GM19351 (cell line): Measurements from ENCODE around the gene RFC4.
"Not testable (repeated sequence)": the region's sequence is repeated elsewhere in the genome, so short reads cannot be mapped to it uniquely, and the experiment has no call there.

ENCODE experiments used
- ATAC-seq: cut with Tn5 transposase; IDR thresholded peaks from one replicate; pipeline ENCODE4 v1.9.1; 2021; ENCODE audit warnings: mild to moderate bottlenecking, moderate library complexity; ENCODE audit not compliant: unreplicated experiment

The RFC4 gene, protein sequence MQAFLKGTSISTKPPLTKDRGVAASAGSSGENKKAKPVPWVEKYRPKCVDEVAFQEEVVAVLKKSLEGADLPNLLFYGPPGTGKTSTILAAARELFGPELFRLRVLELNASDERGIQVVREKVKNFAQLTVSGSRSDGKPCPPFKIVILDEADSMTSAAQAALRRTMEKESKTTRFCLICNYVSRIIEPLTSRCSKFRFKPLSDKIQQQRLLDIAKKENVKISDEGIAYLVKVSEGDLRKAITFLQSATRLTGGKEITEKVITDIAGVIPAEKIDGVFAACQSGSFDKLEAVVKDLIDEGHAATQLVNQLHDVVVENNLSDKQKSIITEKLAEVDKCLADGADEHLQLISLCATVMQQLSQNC

DNA sequence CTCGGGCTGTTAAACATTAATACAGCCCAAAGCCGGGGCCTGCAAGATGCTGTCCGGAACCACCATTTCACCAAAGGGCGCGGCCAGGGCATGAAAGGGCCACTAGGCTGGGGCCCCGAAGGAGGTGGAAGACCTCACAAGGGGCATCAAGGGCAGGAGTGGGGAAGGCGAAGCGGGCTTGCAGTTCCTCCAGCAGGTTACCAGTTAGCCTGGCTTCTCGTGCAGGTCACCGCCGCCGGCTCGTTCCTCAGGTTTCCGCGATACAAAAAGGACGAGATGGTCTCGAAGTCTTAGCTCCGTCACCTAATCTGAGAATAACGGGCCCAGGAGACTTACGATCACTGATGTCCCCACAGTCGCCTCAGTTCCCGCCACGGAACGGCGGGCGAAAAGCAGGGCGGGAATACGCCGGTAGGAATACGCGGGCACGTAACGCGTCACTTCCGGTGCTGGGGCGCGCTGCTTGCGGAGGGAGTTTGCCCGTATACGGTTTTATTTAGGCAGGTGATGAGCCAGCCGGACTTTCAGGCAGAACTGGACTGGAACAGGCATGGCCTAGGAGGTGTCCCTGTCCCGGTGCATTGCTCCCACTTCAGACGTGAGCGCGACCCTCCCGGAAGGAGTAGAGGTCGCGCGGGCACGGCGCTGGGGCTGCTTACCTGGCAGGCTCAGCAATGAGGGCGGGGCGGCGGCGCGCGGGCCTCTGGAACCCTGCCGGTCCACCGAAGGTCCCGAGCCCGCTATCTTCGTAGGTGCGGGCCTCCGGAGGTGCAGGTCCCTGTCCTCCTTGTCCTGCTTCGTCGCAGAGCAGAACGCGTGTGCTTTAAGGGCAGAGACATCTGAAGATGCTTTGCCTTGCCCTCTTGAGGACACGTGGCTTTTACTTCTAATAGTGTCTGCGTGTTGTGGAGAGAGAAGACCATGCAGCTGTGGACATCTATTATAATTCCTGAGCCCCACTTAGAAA, at the start of gene RFC4:
Gene RFC4 (minus strand): TSS at position 394 of the 967 bp plus-strand sequence. CDS start 1,769 bp downstream, outside the sequence.
- peak; percentile 93 for ATAC-seq

DNA sequence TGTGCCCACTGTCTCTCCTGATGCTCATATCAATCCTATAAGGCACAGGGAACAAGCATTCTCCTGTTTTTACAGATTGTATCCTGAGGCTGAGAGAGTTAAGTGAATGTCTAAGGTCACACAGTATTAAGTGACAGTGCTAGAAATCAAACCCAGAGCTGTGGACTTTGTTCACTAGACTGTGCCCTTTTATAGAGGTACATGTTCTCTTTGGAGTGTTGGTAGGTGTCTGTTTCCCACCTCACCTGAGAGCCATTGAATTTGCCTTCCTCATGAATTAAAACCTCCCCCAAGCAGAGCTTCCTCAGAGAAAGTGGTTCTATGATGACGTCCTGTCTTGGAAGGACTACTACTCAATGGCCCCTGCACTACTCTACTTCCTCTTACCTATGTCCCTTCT, 48.7 kb upstream of the RFC4 start:
- no peak for ATAC-seq

DNA sequence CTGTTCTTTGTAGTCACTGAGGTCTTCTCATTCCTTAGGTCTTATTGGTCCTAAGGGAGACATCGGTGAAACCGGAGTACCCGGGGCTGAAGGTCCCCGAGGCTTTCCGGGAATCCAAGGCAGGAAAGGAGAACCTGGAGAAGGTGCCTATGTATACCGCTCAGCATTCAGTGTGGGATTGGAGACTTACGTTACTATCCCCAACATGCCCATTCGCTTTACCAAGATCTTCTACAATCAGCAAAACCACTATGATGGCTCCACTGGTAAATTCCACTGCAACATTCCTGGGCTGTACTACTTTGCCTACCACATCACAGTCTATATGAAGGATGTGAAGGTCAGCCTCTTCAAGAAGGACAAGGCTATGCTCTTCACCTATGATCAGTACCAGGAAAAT, 47.9 kb upstream of the RFC4 start:
- ATAC-seq, result no peak

DNA sequence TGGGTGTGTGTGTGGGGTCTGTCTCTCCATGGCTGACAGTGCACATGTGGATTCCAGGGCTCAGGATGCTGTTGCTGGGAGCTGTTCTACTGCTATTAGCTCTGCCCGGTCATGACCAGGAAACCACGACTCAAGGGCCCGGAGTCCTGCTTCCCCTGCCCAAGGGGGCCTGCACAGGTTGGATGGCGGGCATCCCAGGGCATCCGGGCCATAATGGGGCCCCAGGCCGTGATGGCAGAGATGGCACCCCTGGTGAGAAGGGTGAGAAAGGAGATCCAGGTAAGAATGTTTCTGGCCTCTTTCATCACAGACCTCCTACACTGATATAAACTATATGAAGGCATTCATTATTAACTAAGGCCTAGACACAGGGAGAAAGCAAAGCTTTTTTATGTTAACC, 46.7 kb upstream of the RFC4 start:
- ATAC-seq, result no peak

DNA sequence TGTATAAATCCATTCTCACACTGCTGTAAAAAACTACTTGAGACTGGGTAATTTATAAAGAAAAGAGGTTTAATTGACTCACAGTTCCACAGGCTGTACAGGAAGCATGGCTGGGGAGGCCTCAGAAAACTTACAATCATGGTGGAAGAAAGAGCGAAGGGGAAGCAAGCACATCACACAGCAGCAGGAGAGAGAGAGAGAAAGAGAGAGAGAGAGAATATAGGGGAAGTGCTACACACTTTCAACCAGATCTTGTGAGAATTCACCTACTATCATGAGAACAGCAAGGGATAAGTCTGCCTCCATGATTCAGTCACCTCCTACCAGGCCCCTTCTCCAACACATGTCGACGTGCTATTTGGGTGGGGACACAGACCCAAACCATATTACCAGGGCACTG, 45.6 kb upstream of the RFC4 start:
- not testable (repeated sequence) for ATAC-seq

DNA sequence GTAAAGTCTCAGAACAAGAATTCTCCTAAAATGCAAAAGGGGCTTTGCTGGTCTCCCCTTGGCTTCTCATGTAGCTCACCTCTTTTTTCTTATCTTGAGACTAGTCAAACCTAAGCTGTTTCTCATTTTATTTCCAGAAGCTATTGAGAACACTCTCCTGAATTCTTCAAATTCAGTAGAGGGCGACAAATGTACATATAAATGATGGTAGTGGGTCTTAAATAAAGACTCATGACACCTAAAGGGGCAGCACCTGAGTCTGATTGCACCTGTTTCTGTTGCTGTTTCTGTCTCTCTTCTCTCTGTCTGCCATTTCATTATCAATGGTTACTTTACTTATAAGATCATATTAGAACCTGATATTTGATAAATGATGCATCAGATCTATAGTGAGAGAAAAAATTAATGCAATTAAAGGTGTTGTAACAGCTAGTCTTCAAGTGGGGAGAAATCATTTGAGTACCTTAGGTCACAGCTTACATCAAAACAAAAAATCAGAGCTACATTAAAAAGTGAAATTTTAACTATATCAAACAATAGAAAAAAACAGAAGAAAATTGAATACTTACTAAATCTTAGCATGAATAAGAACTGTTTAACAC, 43.2 kb upstream of the RFC4 start:
- ATAC-seq, result peak; percentile 83

DNA sequence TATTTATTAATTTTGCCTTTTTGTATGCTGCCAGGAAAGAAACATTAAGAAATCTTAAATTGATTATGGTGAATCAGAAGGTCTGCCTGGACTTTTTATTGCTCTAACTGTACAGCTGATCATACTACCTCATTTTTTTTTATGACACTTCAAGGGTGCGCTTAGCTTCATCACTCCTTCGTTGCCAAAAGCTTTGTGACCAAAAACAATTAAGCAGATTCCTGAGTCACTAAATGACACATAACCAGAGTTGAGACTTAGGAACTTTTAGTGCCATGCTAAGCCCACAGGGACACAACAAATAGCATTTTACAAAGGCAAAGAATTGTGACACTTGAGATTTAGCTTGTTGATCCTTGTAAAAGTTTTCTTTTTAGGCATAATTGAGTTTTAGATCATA, 41.2 kb upstream of the RFC4 start:
- no peak for ATAC-seq

DNA sequence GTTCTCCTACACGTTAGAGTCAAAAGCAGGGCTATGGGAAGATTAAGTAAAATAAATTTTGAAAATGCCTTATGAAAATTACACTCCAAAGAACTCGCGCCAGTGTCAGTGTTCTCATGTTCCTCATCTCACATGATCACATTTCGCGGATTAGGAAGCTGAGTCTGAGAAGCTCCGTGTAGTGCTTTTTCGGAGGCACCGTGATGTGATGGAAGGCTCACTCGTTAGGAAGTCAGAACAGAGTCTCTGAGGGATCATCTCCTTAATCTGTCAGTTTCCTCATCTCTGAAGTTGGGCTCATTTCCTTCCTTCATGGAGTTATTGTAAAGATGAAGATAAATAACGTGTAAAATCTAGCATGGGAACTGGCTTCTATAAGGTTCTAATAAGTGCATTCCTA, 39.5 kb upstream of the RFC4 start:
- no peak for ATAC-seq

DNA sequence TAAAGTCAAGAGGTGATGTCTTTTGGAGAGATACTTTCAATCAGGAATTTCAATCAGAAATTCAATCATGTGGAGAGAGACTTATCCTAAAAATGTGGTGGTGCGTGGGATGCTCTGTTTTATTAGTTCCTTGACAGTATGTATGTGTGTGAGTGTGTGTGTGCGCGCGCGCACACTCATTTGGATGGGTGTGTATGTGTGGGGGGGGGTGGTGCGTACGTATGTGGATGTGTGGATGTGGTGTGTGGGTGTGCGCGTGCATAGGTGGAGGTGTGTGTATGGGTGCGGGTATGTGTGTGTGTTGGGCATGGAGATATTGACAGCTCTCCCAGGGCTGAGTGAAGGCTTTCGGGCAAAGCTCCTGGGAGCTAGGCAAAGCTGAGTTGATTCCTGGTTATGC, 38.6 kb upstream of the RFC4 start:
- no peak for ATAC-seq

DNA sequence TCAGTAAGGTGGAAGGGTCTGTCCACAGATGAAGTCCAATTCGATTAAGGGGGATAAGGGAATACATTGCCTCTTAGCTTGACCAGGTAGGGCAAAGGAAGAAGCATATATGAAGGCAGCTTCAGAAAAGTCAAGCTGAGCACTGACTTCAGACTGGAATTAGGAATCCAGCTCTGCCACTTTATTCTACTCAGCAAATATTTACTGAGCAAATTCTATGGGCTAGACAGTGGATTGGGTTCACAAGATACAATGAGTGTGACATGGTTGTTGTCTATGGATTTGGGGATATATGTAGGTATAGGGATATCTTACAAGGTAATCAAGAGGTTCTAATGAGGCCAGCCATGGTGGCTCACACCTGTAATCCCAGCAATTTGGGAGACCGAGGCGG, 36.8 kb upstream of the RFC4 start:
- no peak for ATAC-seq

DNA sequence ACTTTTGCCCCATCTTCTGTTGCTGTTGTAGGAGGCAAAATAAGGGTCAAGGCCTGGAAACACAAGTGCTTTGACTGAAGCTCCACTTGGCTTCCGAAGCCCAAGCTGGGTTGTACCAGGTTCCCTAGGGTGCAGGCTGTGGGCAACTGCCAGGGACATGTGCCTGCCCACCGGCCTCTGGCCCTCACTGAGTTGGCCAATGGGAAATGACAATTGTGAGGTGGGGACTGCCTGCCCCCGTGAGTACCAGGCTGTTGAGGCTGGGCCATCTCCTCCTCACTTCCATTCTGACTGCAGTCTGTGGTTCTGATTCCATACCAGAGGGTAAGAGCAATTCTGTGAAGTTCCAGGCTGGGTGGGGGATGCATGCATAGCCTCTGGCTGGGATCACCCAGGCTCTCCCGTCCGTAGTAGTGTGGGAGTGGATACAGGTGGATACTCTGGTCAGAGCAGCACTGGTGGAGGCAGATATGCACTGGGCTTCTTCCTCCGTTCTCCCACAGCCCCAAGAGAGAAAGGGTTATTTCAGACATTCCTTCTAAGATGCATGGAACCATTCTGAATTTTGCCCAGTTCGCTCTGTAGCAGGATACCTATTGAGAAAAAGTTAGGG, 36.2 kb upstream of the RFC4 start, which contains the start of gene ADIPOQ:
Gene ADIPOQ (plus strand): TSS at position 285 of the 613 bp plus-strand sequence. CDS start 10,349 bp downstream, outside the sequence.
- no peak for ATAC-seq

DNA sequence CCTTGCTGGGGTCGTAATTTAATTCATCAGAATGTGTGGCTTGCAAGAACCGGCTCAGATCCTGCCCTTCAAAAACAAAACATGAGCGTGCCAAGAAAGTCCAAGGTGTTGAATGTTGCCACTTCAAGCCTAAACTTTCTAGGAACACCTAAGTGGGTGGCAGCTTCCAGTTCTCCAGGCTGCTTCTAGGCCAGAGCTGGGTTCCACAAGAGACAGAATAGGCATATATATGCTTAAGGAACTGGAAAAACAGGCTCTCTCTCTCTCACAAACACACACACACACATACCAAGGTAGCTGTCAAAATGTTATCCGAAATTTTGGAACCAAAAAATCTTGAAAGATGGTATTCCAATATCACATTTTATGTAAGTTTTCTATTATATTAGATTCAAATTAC, 35.3 kb upstream of the RFC4 start:
- ATAC-seq, result no peak

DNA sequence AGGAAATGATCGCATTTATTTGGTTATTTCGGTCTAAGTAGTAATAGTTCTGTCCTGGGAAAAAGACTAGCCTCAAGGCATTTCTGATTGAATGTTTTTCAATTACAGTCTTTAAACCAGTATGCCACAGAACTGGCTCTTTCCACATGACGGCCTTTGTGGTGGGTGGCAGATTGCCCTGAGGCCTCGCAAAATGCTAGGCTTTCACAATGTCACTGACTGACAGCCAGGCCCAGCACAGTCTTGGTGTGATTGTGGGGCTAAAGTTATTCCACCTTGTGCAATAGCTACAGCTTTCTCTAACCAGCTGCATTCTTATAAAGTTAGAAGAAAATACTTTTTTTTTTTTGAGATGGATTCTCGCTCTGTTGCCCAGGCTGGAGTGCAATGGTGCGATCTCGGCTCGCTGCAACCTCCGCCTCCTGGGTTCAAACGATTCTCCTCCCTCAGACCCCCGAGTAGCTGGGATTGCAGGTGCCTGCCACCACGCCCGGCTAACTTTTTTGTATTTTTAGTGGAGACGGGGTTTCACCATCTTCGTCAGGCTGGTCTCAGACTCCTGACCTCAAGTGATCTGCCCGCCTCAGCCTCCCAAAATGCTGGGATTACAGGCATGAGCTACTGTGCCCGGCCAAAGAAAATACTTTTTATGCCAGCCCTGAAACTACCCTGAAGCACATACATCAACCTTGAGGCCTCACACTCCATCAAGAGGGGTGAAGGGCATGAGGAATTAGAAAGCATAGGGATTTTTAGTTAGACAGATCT, 33.8 kb upstream of the RFC4 start:
- no peak for ATAC-seq

DNA sequence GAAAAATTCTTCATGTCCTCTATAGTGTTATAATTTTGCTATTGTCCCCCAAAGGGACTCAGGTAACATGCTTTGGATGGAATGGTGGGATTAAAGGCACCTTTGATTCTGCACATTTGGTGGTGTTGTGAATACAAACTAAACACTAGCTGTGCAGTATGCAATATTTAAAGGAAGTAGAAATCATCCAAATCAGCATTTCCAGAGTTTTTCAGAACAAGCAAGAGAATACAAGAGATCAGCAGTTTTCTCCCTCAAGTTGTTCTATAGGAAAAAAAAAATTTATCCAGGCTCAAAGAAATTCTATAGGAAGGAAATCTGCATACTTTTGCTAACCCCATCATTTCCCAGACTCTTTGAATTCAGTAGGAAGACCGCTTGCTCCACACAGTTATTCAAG, 26.0 kb upstream of the RFC4 start:
- no peak for ATAC-seq

DNA sequence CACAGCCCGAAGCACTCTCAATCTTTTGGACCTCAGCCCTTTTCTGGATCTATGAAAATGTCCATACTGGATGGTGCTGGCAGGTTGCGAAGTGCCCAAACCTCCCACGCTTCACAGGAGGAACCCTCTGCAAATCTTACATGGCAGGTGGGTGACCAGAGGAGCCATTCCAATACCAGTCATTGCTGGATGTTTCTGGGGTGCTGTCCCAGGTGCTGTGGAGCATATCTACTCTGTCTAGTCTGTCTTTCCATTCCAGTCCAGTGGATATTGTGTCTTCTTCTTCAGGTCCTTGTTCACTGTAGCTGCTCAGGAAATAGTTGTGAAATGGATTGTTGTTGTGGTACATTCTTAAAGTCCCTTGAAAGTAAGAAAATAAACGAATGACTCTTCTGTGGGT, 25.5 kb upstream of the RFC4 start:
- ATAC-seq, result no peak

DNA sequence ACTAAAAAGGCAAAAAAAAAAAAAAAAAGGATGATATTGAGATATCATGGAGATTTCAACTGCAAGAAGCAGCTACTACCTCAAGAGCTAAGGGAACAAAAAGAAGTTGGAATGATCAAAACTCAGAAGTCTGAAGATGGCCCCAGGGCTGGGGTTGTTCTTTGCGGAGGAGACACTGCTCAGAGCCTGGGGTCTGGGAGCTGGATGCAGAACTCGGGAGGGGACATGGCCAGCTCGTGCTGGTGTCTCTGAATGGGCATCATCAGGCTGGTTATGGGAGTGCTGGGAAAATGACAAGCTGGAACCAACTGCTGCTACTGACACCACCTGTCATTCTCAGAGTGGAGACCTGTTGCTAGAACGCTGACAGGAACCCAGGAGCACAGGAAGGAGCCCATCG, 22.1 kb upstream of the RFC4 start:
- ATAC-seq, result no peak

DNA sequence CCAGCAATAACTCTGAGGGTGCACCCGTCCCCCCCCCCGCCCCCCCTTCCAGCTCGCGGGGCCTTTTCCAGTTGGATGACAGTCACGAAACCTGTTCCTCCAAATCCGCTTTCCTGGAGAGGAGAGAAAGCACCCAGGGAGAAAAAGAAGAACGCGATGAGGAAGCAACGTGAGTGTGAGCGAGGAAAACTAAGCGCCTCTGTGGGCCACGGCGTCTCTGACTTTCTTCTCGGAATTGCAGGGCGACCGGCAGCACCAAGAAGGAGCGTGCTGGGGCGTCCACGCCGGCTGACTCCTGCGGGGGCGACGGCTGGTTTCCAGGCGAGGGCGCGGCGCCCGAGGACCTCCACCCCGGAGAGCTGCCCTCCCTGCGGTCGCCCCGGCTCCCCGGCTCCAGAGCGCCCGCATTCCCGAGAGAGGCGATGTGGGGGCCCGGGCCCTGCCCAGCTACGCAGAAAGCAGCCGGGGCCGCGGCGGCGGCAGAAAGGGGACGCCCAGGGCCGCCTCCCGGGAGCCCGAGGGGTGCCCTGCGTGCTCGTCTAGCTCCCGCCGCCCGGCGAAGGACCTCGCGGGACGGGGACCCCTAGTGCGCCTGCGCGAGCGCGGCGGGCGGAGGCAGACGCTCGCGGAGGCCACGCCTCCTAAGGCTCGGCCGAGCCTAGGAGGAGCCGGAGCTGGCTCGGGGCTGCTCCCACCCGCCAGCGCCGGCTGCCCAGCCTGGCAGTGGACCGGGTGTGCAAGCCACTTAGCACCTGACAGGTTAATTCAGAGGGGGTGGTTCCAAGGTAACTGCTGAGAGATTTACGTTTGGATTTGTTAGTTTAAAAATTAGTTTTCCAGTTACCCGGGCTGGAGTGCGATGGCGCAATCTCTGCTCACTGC, 20.9 kb upstream of the RFC4 start:
- ATAC-seq, result peak; percentile 83

DNA sequence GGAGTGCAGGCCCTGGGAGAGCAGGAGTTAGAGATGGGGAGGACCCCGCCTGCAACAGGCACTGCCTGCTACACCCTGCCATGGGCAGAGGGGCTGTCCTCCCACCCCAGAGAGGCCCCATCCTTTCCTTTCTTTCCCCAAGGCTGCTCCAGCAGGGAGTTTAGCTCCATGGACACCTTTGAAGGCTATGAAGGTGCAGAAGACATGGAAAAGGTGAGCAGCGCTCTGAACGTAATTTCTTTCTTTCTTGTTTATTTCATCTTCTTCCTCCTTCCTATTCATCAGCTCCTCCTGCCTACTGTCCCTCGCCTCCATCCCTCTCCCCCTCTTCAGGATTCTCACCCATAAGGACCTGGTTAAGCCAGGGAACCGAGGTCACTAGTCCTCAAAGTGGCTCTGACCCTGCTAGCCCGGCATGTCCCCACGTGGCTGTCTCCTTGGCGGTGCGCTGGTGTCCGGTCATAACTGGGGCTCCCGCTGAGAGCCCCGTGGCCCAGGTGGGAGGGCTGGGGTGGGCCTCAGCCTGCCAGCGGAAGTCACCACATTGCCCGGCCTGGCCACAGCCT, 20.2 kb upstream of the RFC4 start:
- ATAC-seq, result no peak

DNA sequence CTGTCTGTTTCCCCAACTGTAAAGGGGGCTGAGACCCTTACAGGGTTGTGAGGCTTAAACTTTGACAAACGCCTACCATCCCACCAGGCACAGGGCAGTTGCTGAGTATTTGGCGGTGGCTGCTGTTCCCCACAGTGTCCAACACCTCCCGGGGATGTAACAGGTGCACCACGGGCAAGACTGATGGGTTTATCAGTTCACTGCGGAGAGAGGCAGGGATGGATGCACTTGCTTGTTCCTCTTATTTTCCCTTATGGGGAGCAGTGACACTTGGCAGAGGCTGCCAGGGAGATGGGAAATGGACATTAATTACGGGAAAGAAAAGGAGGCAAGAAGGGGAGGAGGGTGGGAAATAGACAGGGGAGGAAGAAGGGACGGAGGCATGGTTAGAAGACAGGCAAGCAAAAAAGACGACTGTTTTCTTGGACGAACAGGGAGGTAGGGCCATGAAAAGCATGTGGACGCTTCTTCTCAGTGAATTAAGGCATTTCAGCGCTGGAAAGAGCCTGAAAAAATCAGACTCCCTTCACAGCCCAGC, 19.7 kb upstream of the RFC4 start:
- ATAC-seq, result no peak
